Measurements from ENCODE around the gene CCDC167. TPM values are rescaled to one million over a fixed set of nuclear protein-coding genes. Genes with fewer than 3 reads are reported as not detected.
A peak's percentile ranks its signal among the peaks of the same experiment; 100 is the strongest.

CCDC167 gene
- total RNA-seq, 2 experiments from 2014 or later = 53.4 to 57.1 TPM

DNA sequence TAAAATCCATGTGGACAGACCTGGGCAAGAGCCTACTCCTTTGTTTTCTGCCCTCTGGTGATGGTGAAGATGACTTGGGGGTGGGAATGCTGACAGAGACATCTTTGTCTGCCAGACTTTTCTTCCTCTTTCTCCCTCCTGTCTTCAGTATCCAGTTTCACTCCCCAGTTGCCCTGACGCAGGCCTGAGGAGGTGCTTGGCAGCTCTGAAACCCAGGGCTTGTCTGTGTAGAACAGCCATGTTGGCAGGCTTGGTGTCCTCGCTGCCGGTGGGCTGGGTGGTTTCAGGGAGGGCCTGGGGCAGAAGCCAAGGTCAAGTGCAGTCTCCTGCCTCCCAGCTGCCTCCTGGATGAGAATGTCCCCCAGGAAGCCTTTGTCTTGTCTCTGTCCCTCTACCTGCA lies 22.5 kb downstream of the CCDC167 start:
- Mint-ChIP-seq H3K27me3 (ENCODE audit: low read depth) (no peaks in the 10 kb centered on the region), H3K4me3 (no peak overlapping the region), H3K36me3 (ENCODE audit: low read depth) (peaks cover 19% of the 10 kb centered on the region), H3K9me3 (no peaks in the 10 kb centered on the region), H3K4me1 (ENCODE audit: low read depth) (no peaks in the 10 kb centered on the region), H3K27ac (no peak overlapping the region)
- CTCF ChIA-PET = no interaction called here
- intact Hi-C loops (cut with micrococcal nuclease) = no loop called here
- DNase-seq = no peak

DNA sequence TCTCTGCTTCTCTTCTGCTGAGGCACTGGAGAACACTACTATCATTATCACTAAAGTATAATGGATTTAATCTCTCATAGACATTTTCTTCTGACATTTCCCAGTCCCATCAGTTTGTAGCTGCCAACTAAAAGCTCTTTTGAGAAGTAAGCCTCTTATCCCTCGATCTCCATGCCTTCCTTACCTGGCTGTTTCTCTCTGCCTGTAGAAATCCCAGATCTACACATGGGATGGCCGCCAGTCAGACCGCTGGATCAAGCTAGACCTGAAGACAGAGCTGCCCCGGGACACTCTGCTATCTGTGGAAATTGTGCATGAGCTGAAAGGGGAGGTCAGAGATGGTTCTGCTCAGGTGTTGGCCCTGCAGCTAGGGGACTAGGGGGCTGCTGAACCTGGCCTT lies 25.4 kb downstream of the CCDC167 start:
- Mint-ChIP-seq H3K9me3 (no peaks in the 10 kb centered on the region), H3K4me1 (ENCODE audit: low read depth) (peaks cover 2% of the 10 kb centered on the region), H3K27ac (no peak overlapping the region), H3K27me3 (ENCODE audit: low read depth) (no peaks in the 10 kb centered on the region), H3K4me3 (no peak overlapping the region), H3K36me3 (ENCODE audit: low read depth) (peaks cover 28% of the 10 kb centered on the region)
- intact Hi-C loops (cut with micrococcal nuclease) = no loop called here
- no peak for DNase-seq
- CTCF ChIA-PET = interaction anchor here (1.0 to 1.2 kb wide), 3 partner anchors 11 to 217 kb away, joined by 3 to 4 read pairs (median 4); no protein-coding TSS in a partner anchor

DNA sequence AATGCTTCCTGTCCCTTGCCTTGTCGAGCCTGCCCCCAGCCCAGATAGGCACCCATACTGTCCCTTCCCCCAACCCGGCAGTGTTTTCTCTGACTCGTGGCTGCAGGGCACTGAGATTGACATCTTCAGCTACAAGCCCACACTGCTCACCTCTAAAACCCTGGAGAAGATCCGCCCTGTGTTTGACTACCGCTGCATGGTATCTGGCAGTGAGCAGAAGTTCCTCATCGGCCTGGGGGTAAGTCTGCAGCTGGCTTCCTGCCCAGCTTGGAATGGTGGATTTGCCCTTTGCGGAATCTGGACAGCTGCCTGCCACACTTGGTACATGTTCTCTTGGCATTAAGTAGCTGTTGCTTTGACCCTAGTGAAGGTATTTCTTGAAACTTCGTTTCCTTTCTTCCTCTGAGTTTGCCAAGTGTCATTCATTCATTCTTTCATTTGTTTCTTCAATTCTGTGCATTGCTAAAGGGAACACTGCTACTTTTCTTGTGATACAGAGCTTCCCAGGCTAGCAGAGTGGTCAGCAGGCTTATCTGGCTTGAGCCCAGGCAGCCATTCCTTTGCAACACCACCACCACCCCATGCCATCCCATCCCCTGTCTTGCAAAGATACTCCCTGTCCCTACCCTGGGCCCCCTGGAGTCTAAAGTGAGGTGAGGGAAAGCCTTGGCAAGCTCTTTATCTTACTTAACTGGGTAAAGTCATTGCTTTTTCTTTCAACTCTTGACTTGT lies 26.2 kb downstream of the CCDC167 start:
- DNase-seq = no peak
- Mint-ChIP-seq H3K27me3 (ENCODE audit: low read depth) (no peaks in the 10 kb centered on the region), H3K4me1 (ENCODE audit: low read depth) (peaks cover 2% of the 10 kb centered on the region), H3K27ac (no peak overlapping the region), H3K4me3 (no peak overlapping the region), H3K9me3 (no peaks in the 10 kb centered on the region), H3K36me3 (ENCODE audit: low read depth) (peaks cover 30% of the 10 kb centered on the region)
- CTCF ChIA-PET = interaction anchor here (1.1 to 1.2 kb wide), 3 partner anchors 92 to 218 kb away, joined by 3 to 4 read pairs (median 4); no protein-coding TSS in a partner anchor
- intact Hi-C loops (cut with micrococcal nuclease) = no loop called here

DNA sequence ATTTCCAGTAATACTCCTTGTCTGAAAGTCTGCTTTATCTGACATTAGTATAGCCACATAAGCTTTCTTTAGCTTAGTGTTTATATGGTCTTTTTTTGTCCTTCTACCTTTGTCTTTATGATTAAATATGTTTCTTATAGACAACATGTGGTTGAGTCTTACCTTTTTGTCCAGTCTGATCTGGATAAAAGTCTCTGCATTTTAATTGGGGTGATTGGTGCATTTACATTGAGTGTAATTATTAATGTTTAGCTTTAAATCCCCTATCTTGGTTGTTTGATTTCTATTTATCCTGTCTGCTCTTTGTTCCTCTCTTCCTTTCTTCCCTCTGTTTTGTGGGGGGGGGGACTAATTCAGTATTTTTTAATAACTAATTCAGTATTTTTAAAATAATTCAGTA lies 32.0 kb downstream of the CCDC167 start:
- no peak overlapping the region for H3K27ac Mint-ChIP-seq
- peaks cover 4% of the 10 kb centered on the region for H3K4me1 Mint-ChIP-seq (ENCODE audit: low read depth)
- peaks cover 49% of the 10 kb centered on the region for H3K36me3 Mint-ChIP-seq (ENCODE audit: low read depth)
- CTCF ChIA-PET = interaction anchor here (1.0 to 1.6 kb wide), 3 partner anchors 13 to 99 kb away, joined by 3 to 5 read pairs (median 4); no protein-coding TSS in a partner anchor
- no peaks in the 10 kb centered on the region for H3K27me3 Mint-ChIP-seq (ENCODE audit: low read depth)
- intact Hi-C loops (cut with micrococcal nuclease) = no loop called here
- no peak overlapping the region for H3K4me3 Mint-ChIP-seq
- peaks cover 6% of the 10 kb centered on the region for H3K9me3 Mint-ChIP-seq
- no peak for DNase-seq

DNA sequence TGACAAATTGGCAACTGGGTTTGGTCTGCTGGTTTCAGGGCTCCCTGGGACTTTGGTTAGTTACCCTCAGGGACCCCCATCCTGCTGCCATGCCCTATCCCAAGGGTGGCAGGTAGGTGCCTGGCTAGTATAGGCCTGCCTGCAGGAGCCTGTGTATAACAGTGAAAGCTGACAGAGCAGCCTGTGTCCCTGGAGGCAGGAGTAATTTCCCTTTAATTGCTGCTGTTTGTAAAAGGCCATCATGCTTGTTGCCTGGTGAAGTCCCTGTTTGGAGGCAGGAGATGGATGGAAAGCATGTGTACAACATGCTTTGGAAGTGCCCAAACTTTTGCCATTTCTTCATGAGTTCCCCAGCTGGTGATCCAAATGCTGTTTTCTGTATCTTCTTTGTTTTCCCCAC lies 36.6 kb downstream of the CCDC167 start:
- Mint-ChIP-seq H3K27ac (no peak overlapping the region), H3K9me3 (peaks cover 6% of the 10 kb centered on the region), H3K4me1 (ENCODE audit: low read depth) (peaks cover 1% of the 10 kb centered on the region), H3K4me3 (no peak overlapping the region), H3K36me3 (ENCODE audit: low read depth) (peaks cover 46% of the 10 kb centered on the region), H3K27me3 (ENCODE audit: low read depth) (no peaks in the 10 kb centered on the region)
- intact Hi-C loops (cut with micrococcal nuclease) = no loop called here
- CTCF ChIA-PET = no interaction called here
- no peak for DNase-seq

DNA sequence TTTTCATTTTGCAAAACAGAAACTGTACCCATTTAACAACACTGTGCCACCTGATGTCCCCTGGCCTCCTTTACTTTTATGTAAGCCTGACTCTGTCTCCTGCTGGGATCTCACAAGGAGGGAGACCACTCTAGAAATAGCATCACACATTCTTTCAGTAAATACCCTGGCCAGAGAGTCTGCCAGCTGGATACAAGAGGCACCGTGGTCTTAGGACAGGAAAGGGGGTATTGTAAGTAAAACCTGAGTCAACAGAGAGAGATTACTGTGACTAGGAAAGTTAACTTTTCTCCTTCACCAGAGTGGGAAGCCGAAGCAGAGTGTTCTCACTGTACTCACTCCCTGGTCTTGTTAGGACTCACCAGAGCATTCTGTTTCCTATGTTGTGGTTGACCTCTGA lies 38.9 kb downstream of the CCDC167 start:
- CTCF ChIA-PET = interaction anchor here (0.5 kb wide), 1 partner anchor 206 kb away, joined by 4 read pairs; no protein-coding TSS in a partner anchor
- no peaks in the 10 kb centered on the region for H3K9me3 Mint-ChIP-seq
- DNase-seq = no peak
- H3K27ac Mint-ChIP-seq = no peak overlapping the region
- no peak overlapping the region for H3K4me3 Mint-ChIP-seq
- intact Hi-C loops (cut with micrococcal nuclease) = no loop called here
- H3K4me1 Mint-ChIP-seq (ENCODE audit: low read depth) = peaks cover 1% of the 10 kb centered on the region
- no peaks in the 10 kb centered on the region for H3K27me3 Mint-ChIP-seq (ENCODE audit: low read depth)
- H3K36me3 Mint-ChIP-seq (ENCODE audit: low read depth) = peaks cover 37% of the 10 kb centered on the region

DNA sequence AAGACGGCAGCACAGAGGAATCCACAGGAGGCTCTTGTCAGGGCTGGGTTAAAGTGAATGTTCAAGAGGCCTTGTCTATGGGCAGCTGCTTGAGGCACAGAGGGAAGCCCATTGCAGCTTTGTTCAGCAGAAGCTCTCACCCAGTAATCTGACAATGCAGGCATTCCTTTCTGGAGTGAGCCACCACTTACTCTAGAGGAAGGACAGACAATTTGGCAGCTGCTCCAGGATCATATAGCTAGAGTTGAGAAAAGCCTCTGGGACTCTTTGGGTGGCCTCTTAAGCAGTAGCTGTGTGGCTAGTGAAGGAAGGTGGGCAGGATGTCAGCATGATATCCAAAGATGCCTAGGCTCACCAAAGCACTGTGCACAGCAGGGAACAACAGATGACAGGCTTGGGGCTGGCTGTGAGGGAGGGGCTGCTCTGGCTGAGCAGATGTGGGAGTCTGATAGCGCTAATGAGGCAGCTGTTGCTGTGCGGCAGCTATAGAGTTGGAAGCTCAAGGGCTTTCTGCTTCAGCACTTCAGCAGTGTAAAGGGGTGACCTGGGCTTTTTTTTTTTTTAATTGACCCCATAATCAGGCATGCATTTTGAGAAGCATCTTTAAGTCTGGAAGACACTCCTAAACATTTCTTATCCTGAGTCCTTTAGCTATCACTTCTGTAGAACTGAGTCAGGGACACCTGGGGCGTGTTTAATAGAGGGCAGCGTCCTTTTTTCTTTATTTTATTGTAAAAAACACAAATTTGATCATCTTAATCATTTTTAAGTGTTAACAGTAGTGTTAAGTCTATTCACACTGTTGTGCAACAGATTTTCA lies 39.5 kb downstream of the CCDC167 start:
- DNase-seq = no peak
- Mint-ChIP-seq H3K4me1 (ENCODE audit: low read depth) (peaks cover 1% of the 10 kb centered on the region), H3K4me3 (no peak overlapping the region), H3K27me3 (ENCODE audit: low read depth) (no peaks in the 10 kb centered on the region), H3K9me3 (no peaks in the 10 kb centered on the region), H3K36me3 (ENCODE audit: low read depth) (peaks cover 38% of the 10 kb centered on the region), H3K27ac (no peak overlapping the region)
- CTCF ChIA-PET = no interaction called here
- intact Hi-C loops (cut with micrococcal nuclease) = no loop called here

DNA sequence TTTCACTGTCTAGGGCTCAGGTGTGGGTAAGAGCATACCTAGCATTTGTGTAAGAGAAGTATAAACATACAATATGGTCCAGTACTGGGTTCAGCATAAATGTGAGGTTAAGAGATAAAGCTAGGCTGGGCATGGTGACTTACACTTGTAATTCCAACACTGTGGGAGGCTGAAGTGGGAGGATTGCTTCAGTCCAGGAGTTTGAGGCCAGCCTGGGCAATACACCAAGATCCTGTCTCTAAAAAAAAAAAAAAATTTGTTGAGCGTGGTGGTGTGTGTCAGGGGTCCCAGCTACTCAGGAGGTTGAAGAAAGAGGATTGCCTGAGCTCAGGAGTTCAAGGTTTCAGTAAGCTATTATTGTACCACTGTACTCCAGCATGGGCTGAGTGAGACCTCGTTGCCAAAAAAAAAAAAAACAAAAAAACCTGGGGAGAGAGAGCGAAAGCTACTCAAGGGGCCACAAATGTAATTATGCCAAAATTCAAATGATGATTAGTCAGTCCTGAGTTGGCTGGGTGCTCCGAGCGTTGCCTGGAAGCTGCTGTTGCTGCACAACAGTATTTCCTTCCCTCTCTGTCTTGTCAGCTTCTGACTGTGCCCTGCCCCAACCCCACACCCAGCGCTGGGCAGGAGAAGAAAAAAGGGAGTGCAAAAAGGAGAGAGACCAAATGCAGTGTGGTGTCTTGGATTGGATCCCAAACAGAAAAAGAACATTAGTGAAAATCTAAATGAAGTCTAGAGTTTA lies 42.7 kb downstream of the CCDC167 start:
- peaks cover 44% of the 10 kb centered on the region for H3K36me3 Mint-ChIP-seq (ENCODE audit: low read depth)
- H3K27ac Mint-ChIP-seq = no peak overlapping the region
- no peaks in the 10 kb centered on the region for H3K27me3 Mint-ChIP-seq (ENCODE audit: low read depth)
- H3K9me3 Mint-ChIP-seq = no peaks in the 10 kb centered on the region
- CTCF ChIA-PET = interaction anchor here (0.9 kb wide), 1 partner anchor 131 kb away, joined by 3 read pairs; no protein-coding TSS in a partner anchor
- no peak overlapping the region for H3K4me3 Mint-ChIP-seq
- DNase-seq = no peak
- H3K4me1 Mint-ChIP-seq (ENCODE audit: low read depth) = peaks cover 6% of the 10 kb centered on the region
- intact Hi-C loops (cut with micrococcal nuclease) = no loop called here

DNA sequence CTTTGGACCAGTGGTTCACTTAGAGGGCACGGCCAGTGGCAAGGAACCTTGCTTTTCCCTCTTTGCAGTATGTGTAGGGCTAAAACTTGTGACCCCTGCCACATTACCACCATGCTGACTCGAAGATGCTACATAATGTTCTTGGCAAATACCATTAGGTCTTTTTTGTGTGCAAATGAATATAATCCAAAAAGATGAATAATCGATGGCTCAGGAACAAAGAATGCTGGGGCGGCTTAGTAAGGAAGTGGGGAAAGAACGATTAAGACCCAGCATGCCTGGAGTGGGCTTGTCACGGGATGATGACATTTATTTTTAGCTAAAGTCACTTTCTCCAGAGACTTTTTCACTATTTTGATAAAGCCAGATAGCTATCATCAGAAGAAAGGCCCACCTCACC lies 43.6 kb downstream of the CCDC167 start:
- peaks cover 6% of the 10 kb centered on the region for H3K4me1 Mint-ChIP-seq (ENCODE audit: low read depth)
- H3K9me3 Mint-ChIP-seq = no peaks in the 10 kb centered on the region
- peaks cover 51% of the 10 kb centered on the region for H3K36me3 Mint-ChIP-seq (ENCODE audit: low read depth)
- H3K4me3 Mint-ChIP-seq = no peak overlapping the region
- CTCF ChIA-PET = interaction anchor here (0.9 to 1.1 kb wide), 2 partner anchors 75 to 130 kb away, joined by 3 read pairs; no protein-coding TSS in a partner anchor
- no peaks in the 10 kb centered on the region for H3K27me3 Mint-ChIP-seq (ENCODE audit: low read depth)
- intact Hi-C loops (cut with micrococcal nuclease) = no loop called here
- no peak for DNase-seq
- H3K27ac Mint-ChIP-seq = no peak overlapping the region

DNA sequence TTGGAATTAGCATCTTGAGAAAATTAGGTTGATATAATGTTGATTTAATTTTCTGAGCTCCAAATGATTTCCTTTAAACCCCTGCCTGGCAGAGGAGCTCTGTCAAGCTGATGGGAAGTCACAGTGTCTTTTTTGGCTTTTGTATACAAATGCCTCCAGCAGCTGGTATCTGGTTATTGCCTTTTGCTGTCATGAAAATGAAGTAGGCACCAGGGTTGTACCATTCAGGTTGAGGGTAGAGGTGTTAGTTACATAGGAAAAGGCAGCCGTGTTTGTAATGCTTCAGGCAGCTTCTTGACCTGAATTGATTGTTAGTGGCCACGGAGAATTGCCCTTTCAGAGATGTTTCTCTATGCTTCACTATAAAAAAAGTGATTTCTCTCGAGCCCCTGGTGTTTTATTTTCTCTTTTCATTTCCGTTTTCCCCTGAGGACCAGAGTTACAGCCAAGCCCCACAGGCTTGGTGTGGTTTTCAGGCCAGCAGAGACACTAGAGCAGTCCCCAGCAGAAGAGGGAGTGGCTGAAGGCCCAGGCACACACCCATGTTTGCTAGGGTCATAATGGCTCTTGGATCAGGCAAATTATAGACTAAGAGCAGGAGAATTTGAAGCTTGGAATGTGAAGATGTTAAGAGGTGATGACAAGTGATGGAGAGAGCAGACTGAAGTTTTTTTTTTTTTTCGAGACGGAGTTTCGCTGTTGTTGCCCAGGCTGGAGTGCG lies 45.1 kb downstream of the CCDC167 start:
- intact Hi-C loops (cut with micrococcal nuclease) = no loop called here
- no peak for DNase-seq
- CTCF ChIA-PET = interaction anchor here (1.1 kb wide), 1 partner anchor 73 kb away, joined by 3 read pairs; no protein-coding TSS in a partner anchor
- no peak overlapping the region for H3K4me3 Mint-ChIP-seq
- H3K9me3 Mint-ChIP-seq = no peaks in the 10 kb centered on the region
- no peaks in the 10 kb centered on the region for H3K27me3 Mint-ChIP-seq (ENCODE audit: low read depth)
- H3K27ac Mint-ChIP-seq = peak overlapping the region; percentile 1
- peaks cover 46% of the 10 kb centered on the region for H3K36me3 Mint-ChIP-seq (ENCODE audit: low read depth)
- H3K4me1 Mint-ChIP-seq (ENCODE audit: low read depth) = peaks cover 6% of the 10 kb centered on the region

DNA sequence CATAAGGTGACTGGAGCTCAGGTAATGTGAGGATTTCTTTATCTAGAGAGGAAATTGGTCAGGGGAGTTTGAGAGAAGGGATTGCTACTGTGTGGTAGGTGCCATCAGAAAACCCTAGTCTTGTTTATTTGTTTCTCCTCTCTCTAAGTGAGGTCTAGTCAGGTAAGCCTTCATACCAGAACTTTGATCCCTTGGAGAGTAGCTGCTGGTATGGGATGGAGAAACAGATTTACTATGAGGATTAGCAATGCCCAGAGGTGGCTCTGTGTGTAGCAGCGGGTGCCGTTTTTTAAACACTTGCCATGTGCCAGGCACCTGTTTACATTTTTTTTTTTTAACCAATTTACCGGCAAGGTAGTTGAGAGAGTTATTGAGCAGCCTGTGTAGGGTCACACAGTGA lies 47.2 kb downstream of the CCDC167 start:
- Mint-ChIP-seq H3K9me3 (no peaks in the 10 kb centered on the region), H3K4me3 (no peak overlapping the region), H3K4me1 (ENCODE audit: low read depth) (peaks cover 6% of the 10 kb centered on the region), H3K27me3 (ENCODE audit: low read depth) (no peaks in the 10 kb centered on the region), H3K36me3 (ENCODE audit: low read depth) (peaks cover 40% of the 10 kb centered on the region), H3K27ac (no peak overlapping the region)
- DNase-seq = no peak
- intact Hi-C loops (cut with micrococcal nuclease) = no loop called here
- CTCF ChIA-PET = no interaction called here

Data from activated naive CD4-positive, alpha-beta T cell treated with anti-CD3 and anti-CD28 coated beads for 36 hours (primary cell).